ENCODE results near the gene PITPNC1. TPM values are rescaled to one million over a fixed set of nuclear protein-coding genes. Genes with fewer than 3 reads are reported as not detected.

PITPNC1 gene
- total RNA-seq, 1 experiment from 2014 or later, result 37.5 TPM

DNA sequence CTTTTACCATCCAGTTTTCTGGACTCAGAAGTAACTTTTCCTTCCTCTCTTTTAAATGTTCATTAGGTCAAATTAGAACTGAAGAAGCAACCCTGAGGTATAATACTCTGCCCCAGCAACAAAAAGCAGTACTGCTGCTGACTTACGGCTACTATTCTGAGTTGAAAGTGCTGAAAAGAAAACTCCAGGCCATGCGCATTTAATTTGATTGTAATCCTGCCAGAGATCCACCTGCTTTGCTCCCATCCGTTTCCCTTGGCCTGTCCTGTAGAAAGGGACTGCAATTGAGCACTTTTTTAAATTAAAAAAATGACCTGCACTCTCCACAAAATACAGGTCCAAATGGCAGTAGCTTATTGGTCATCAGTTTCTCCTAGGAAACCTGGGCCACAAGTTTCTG, 61.6 kb downstream of the PITPNC1 start:
- Histone ChIP-seq H3K79me1 (ENCODE audit: insufficient read depth, low read depth, low read length, poor library complexity, severe bottlenecking) (peaks cover 2% of the 10 kb centered on the region), H3K23me2 (ENCODE audit: insufficient read length, low read depth, low read length, poor library complexity, severe bottlenecking) (no peaks in the 10 kb centered on the region), H2AFZ (ENCODE audit: low read length) (no peak overlapping the region), H2BK20ac (ENCODE audit: low read depth, low read length, poor library complexity, severe bottlenecking) (no peak overlapping the region), H2BK15ac (ENCODE audit: low read depth, low read length) (no peak overlapping the region), H2AK5ac (ENCODE audit: insufficient read length, low read length) (no peak overlapping the region), H3K79me2 (ENCODE audit: insufficient read depth, low read length) (peaks cover 5% of the 10 kb centered on the region; the same call in 1 of the 2 replicates), H3K18ac (ENCODE audit: insufficient read length, low read depth, low read length) (no peak overlapping the region), H4K8ac (replicated peaks; ENCODE audit: insufficient read length, low read depth, low read length) (no peak overlapping the region), H3K9ac (ENCODE audit: extremely low read depth, insufficient read length, low read length) (no peak overlapping the region), H3T11ph (ENCODE audit: low read length) (no peak overlapping the region), H3K9me3 (ENCODE audit: control insufficient read depth, low read depth, low read length) (no peaks in the 10 kb centered on the region), H4K91ac (ENCODE audit: insufficient read length, low read depth, low read length) (no peak overlapping the region), H2BK5ac (ENCODE audit: insufficient read length, low read length) (no peak overlapping the region), H3K4me2 (ENCODE audit: insufficient read depth, insufficient read length, low read length) (no peak overlapping the region), H3K56ac (ENCODE audit: insufficient read length, low read depth, low read length) (no peak overlapping the region), H3K14ac (ENCODE audit: insufficient read depth, low read length) (no peak overlapping the region), H3K23ac (ENCODE audit: insufficient read length, low read depth, low read length) (no peak overlapping the region), H4K5ac (ENCODE audit: insufficient read length, low read depth, low read length) (no peak overlapping the region), H2BK12ac (ENCODE audit: insufficient read length, low read depth, low read length) (no peak overlapping the region), H3K27me3 (ENCODE audit: insufficient read depth, low read length) (no peaks in the 10 kb centered on the region), H3K4ac (ENCODE audit: low read depth, low read length) (no peak overlapping the region), H2BK120ac (ENCODE audit: low read depth, low read length, poor library complexity, severe bottlenecking) (no peak overlapping the region), H4K20me1 (ENCODE audit: control insufficient read depth, insufficient read depth, insufficient read length) (no peaks in the 10 kb centered on the region), H3K27ac (ENCODE audit: insufficient read length, low read depth, low read length) (no peak overlapping the region), H3K4me1 (ENCODE audit: insufficient read depth, low read length) (peaks cover 2% of the 10 kb centered on the region; the same call in 1 of the 2 replicates)
- Mint-ChIP-seq H3K27ac (peak overlapping the region; percentile 5 to 97 (median 11); a peak in 3 of 7 replicates), H3K9me3 (no peaks in the 10 kb centered on the region), H3K36me3 (ENCODE audit: insufficient read depth in 1 of 3, low read depth in 3 of 3) (no peaks in the 10 kb centered on the region; a peak in 2 of 7 replicates), H3K4me3 (0 out of 5 replicates have a peak overlapping the region, but pooled peaks of 1 of the 2 experiments have one; percentile 13), H3K4me1 (peaks cover 46 to 47% of the 10 kb centered on the region in 2 experiments), H3K27me3 (ENCODE audit: low read depth) (no peaks in the 10 kb centered on the region)
- TF ChIP-seq, protein P1, sequence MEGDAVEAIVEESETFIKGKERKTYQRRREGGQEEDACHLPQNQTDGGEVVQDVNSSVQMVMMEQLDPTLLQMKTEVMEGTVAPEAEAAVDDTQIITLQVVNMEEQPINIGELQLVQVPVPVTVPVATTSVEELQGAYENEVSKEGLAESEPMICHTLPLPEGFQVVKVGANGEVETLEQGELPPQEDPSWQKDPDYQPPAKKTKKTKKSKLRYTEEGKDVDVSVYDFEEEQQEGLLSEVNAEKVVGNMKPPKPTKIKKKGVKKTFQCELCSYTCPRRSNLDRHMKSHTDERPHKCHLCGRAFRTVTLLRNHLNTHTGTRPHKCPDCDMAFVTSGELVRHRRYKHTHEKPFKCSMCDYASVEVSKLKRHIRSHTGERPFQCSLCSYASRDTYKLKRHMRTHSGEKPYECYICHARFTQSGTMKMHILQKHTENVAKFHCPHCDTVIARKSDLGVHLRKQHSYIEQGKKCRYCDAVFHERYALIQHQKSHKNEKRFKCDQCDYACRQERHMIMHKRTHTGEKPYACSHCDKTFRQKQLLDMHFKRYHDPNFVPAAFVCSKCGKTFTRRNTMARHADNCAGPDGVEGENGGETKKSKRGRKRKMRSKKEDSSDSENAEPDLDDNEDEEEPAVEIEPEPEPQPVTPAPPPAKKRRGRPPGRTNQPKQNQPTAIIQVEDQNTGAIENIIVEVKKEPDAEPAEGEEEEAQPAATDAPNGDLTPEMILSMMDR (conservative IDR thresholded peaks at IDR 0.05), result no peak
- no peak for DNase-seq
- no CpG with 5 or more reads among the region's 3 CpGs for WGBS (ENCODE audit: extremely low coverage, insufficient read length, low lambda C conversion rate)

Measured in H9 (cell line).